ENCODE results near the gene ATP8A1. TPM values are rescaled to one million over a fixed set of nuclear protein-coding genes. Genes with fewer than 3 reads are reported as not detected.

The ATP8A1 gene
- total and polyA plus RNA-seq, 4 donors, result 0.65 to 15.9 (median 5.9) TPM

DNA sequence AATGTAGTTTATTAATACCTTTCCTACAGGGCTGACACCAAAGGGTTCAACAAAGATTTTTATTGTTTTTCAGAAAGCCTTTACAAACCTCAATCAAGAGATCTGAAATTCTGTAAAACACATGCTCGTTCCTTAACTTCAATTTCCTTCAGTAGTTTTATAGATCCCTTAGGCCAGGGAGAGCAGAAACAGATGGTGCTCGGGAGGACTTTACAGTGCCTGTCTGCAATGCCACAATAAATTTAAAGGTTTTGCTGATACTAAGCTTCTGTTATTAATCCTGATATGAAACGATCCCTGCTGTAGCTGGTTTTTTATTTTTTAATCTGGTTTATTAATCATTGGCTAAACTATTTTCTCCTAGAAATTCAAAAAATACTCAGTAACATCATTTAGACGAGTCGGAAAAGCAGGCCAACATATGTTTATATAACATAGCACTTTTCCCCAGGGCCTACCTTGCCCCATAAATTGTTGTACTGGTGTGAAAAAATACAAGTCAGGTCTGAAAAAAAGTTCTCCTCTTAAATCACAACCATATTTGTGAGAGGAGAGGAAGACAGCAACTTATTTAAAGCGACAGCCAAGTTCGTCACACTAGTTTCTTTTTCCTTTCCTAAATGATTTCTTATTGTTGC lies 219.9 kb downstream of the ATP8A1 start:
- no peaks in the 10 kb centered on the region for H3K4me1 ChIP-seq (ENCODE audit: control insufficient read depth in 4 of 4, insufficient read depth in 4 of 4, low read length in 3 of 4)
- H3K36me3 ChIP-seq (ENCODE audit: control insufficient read depth in 4 of 4, insufficient read depth in 3 of 4, low read depth in 1 of 4, low read length in 3 of 4), result no peaks in the 10 kb centered on the region
- H3K27ac ChIP-seq (ENCODE audit: low read depth in 1 of 2, low read length in 2 of 2), result no peak overlapping the region
- DNase-seq (ENCODE audit: low spot score), result no peak
- H3K27me3 ChIP-seq (ENCODE audit: control insufficient read depth in 4 of 4, insufficient read depth in 4 of 4, low read length in 3 of 4), result no peaks in the 10 kb centered on the region
- H3K4me3 ChIP-seq (ENCODE audit: low read depth in 1 of 3, low read length in 3 of 3), result no peak overlapping the region
- H3K9ac ChIP-seq (ENCODE audit: low read depth in 1 of 2, low read length in 2 of 2), result no peak overlapping the region
- 93% methylated on average over 7 of the region's 7 CpGs for WGBS
- TF ChIP-seq, protein P1, sequence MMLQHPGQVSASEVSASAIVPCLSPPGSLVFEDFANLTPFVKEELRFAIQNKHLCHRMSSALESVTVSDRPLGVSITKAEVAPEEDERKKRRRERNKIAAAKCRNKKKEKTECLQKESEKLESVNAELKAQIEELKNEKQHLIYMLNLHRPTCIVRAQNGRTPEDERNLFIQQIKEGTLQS (IDR thresholded peaks at IDR 0.05), result no peak
- TF ChIP-seq SP1 (IDR thresholded peaks at IDR 0.05), result no peak
- no peak for TF ChIP-seq GABPA (IDR thresholded peaks at IDR 0.05 in 1 of 2, conservative IDR thresholded peaks at IDR 0.05 in 1 of 2)
- no peak for TF ChIP-seq HNF4A (conservative IDR thresholded peaks at IDR 0.05)
- H3K9me3 ChIP-seq (ENCODE audit: control insufficient read depth in 4 of 4, low read length in 3 of 4), result no peaks in the 10 kb centered on the region

DNA sequence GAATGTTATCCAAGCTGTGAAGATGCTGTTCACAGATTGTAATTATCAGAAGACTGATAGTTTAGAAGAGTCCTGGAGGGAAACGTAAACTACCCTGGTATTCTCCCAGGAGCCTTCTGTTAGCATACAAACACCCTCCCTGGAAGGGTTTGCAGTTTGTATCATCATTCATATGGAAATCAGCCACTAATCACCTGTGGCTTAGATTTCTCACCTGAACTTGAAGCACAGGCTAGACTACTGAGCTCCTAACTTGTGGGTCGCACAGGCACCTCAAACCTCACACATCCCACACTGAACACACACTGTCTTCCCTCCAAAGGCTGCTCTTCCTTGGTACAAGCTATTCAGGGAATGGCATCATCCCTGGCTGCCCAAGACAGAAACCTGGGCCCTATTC lies 228.9 kb downstream of the ATP8A1 start:
- Histone ChIP-seq H3K9ac (ENCODE audit: low read depth in 1 of 2, low read length in 2 of 2) (no peak overlapping the region), H3K36me3 (ENCODE audit: control insufficient read depth in 4 of 4, insufficient read depth in 3 of 4, low read depth in 1 of 4, low read length in 3 of 4) (no peaks in the 10 kb centered on the region), H3K9me3 (ENCODE audit: control insufficient read depth in 4 of 4, low read length in 3 of 4) (no peaks in the 10 kb centered on the region), H3K27ac (ENCODE audit: low read depth in 1 of 2, low read length in 2 of 2) (no peak overlapping the region), H3K27me3 (ENCODE audit: control insufficient read depth in 4 of 4, insufficient read depth in 4 of 4, low read length in 3 of 4) (no peaks in the 10 kb centered on the region), H3K4me1 (ENCODE audit: control insufficient read depth in 4 of 4, insufficient read depth in 4 of 4, low read length in 3 of 4) (no peaks in the 10 kb centered on the region), H3K4me3 (ENCODE audit: low read depth in 1 of 3, low read length in 3 of 3) (no peak overlapping the region)
- TF ChIP-seq EGR1 (IDR thresholded peaks at IDR 0.05; ENCODE audit: low read depth in 2 of 2) (no peak), TAF1 (conservative IDR thresholded peaks at IDR 0.05) (no peak), HNF4G (IDR thresholded peaks at IDR 0.05) (no peak), GABPA (IDR thresholded peaks at IDR 0.05 in 1 of 2, conservative IDR thresholded peaks at IDR 0.05 in 1 of 2) (no peak), SP1 (IDR thresholded peaks at IDR 0.05) (no peak)
- TF ChIP-seq, protein P2, sequence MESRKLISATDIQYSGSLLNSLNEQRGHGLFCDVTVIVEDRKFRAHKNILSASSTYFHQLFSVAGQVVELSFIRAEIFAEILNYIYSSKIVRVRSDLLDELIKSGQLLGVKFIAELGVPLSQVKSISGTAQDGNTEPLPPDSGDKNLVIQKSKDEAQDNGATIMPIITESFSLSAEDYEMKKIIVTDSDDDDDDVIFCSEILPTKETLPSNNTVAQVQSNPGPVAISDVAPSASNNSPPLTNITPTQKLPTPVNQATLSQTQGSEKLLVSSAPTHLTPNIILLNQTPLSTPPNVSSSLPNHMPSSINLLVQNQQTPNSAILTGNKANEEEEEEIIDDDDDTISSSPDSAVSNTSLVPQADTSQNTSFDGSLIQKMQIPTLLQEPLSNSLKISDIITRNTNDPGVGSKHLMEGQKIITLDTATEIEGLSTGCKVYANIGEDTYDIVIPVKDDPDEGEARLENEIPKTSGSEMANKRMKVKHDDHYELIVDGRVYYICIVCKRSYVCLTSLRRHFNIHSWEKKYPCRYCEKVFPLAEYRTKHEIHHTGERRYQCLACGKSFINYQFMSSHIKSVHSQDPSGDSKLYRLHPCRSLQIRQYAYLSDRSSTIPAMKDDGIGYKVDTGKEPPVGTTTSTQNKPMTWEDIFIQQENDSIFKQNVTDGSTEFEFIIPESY (IDR thresholded peaks at IDR 0.05), result no peak
- DNase-seq (ENCODE audit: low spot score), result no peak
- WGBS, result 91% methylated on average over 2 of the region's 2 CpGs

DNA sequence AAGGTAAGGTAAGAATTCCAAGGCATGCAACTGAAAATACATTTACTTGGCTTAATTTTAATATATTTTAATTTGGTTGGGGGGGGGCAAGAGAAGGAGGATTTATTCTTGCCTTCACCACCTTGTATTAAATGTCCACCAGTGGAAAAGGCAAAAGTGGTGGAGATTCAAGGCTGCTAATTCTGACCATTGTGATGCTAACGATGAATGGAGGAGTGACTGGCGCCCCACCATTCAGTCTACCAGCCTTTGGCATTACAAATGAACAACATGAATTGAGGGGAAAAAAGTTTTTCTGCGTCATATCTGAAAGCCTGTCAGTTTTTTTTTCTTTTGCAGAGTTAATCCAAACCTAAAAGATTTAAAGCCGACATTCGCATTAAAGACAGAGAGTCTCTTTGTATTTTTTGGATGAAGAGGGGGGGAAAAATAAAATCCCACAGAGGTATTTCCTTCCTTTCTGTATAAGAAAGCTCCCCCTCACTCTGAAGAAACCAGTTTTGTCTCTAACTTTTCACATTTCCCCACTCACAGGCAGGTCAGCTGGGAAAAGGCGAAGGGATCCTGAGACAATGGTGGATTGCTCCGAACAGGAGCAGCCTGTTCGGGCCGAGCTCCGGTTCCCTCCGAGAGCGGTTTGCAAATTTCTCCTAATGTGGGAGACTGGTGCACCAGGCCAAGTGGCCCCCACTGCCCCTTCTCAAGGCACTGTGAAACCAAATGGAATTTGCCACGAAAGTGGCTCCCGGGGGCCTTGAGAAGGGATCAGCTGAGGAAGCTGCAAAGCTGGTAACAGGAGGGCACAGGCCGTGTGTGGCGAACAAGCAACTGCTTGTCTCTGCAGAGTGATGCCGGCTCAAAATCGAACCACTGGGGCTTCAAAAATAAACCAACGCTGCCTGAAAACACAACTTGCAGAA lies 231.5 kb downstream of the ATP8A1 start:
- no peak for DNase-seq (ENCODE audit: low spot score)
- Histone ChIP-seq H3K9me3 (ENCODE audit: control insufficient read depth in 4 of 4, low read length in 3 of 4) (no peaks in the 10 kb centered on the region), H3K4me3 (ENCODE audit: low read depth in 1 of 3, low read length in 3 of 3) (no peak overlapping the region), H3K27ac (ENCODE audit: low read depth in 1 of 2, low read length in 2 of 2) (no peak overlapping the region), H3K27me3 (ENCODE audit: control insufficient read depth in 4 of 4, insufficient read depth in 4 of 4, low read length in 3 of 4) (no peaks in the 10 kb centered on the region), H3K9ac (ENCODE audit: low read depth in 1 of 2, low read length in 2 of 2) (no peak overlapping the region), H3K4me1 (ENCODE audit: control insufficient read depth in 4 of 4, insufficient read depth in 4 of 4, low read length in 3 of 4) (no peaks in the 10 kb centered on the region), H3K36me3 (ENCODE audit: control insufficient read depth in 4 of 4, insufficient read depth in 3 of 4, low read depth in 1 of 4, low read length in 3 of 4) (no peaks in the 10 kb centered on the region)
- 92% methylated on average over 19 of the region's 19 CpGs for WGBS
- TF ChIP-seq EGR1 (IDR thresholded peaks at IDR 0.05; ENCODE audit: low read depth in 2 of 2), result no peak

DNA sequence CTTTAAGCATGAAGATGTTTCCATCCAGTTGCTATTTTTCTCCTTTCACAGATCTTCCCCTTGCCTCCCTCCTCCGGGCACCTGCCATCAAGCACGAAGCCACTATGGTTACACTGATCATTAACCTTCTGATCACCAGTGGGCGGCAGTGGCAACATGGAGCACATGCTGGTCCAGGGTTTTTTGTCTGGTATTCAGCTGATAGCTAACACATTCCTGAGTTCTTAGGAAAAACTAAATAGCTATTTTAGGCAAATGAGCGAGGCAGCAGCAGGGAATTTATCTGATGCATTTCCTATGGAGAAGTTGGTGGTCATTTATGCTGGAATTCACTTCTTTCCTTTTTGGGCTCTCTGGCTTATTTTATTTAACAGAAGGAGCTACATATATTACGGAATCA lies 236.8 kb downstream of the ATP8A1 start:
- Histone ChIP-seq H3K4me3 (ENCODE audit: low read depth in 1 of 3, low read length in 3 of 3) (no peak overlapping the region), H3K9ac (ENCODE audit: low read depth in 1 of 2, low read length in 2 of 2) (no peak overlapping the region), H3K27ac (ENCODE audit: low read depth in 1 of 2, low read length in 2 of 2) (no peak overlapping the region), H3K4me1 (ENCODE audit: control insufficient read depth in 4 of 4, insufficient read depth in 4 of 4, low read length in 3 of 4) (no peaks in the 10 kb centered on the region), H3K9me3 (ENCODE audit: control insufficient read depth in 4 of 4, low read length in 3 of 4) (no peaks in the 10 kb centered on the region), H3K36me3 (ENCODE audit: control insufficient read depth in 4 of 4, insufficient read depth in 3 of 4, low read depth in 1 of 4, low read length in 3 of 4) (no peaks in the 10 kb centered on the region), H3K27me3 (ENCODE audit: control insufficient read depth in 4 of 4, insufficient read depth in 4 of 4, low read length in 3 of 4) (no peaks in the 10 kb centered on the region)
- no peak for DNase-seq (ENCODE audit: low spot score)
- 92% methylated on average over 5 of the region's 5 CpGs for WGBS
- no peak for TF ChIP-seq FOXA1 (IDR thresholded peaks at IDR 0.05)
- no peak for TF ChIP-seq TAF1 (conservative IDR thresholded peaks at IDR 0.05)
- TF ChIP-seq, protein P3, sequence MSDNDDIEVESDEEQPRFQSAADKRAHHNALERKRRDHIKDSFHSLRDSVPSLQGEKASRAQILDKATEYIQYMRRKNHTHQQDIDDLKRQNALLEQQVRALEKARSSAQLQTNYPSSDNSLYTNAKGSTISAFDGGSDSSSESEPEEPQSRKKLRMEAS (IDR thresholded peaks at IDR 0.05), result no peak
- TF ChIP-seq, protein P2 (IDR thresholded peaks at IDR 0.05), result no peak
- no peak for TF ChIP-seq YY1 (IDR thresholded peaks at IDR 0.05)
- TF ChIP-seq HNF4G (IDR thresholded peaks at IDR 0.05), result no peak
- TF ChIP-seq EGR1 (IDR thresholded peaks at IDR 0.05; ENCODE audit: low read depth in 2 of 2), result no peak
- no peak for TF ChIP-seq GABPA (IDR thresholded peaks at IDR 0.05 in 1 of 2, conservative IDR thresholded peaks at IDR 0.05 in 1 of 2)
